HepG2 (cell line): ENCODE measurements around the gene DOHH. TPM values are rescaled to one million over a fixed set of nuclear protein-coding genes. Genes with fewer than 3 reads are reported as not detected.

ENCODE experiments used
- GABPB1 ChIP-seq: IDR thresholded peaks from 2 replicates; pipeline ENCODE4 v1.6.1; 2016; ENCODE audit warnings: mild to moderate bottlenecking, missing genetic modification reagents, moderate library complexity, missing compliant biosample characterization
- HES4 ChIP-seq: sonication (generic); formaldehyde crosslinking; IDR thresholded peaks from 2 replicates; pipeline ENCODE4 v1.9.0; 2021; ENCODE audit warnings: mild to moderate bottlenecking, missing genetic modification reagents, borderline replicate concordance
- HOMEZ ChIP-seq: IDR thresholded peaks from 2 replicates; pipeline ENCODE4 v1.6.1; 2016; ENCODE audit warnings: low read depth
- KDM5B ChIP-seq: sonication (generic); formaldehyde crosslinking; IDR thresholded peaks from 2 replicates; pipeline ENCODE4 v1.4.0; 2020; ENCODE audit warnings: missing genetic modification reagents, mild to moderate bottlenecking, borderline replicate concordance
- PCBP2 ChIP-seq: fragments of 200-400 bp; formaldehyde crosslinking; optimal IDR thresholded peaks from 2 replicates; pipeline ENCODE3; 2018; ENCODE audit warnings: low read length, low read depth; ENCODE audit not compliant: poor library complexity, severe bottlenecking
- RFXAP ChIP-seq: sonication (generic); formaldehyde crosslinking; IDR thresholded peaks from 2 replicates; pipeline ENCODE4 v1.4.0; 2020; ENCODE audit warnings: missing genetic modification reagents, borderline replicate concordance
- SALL2 ChIP-seq: sonication (generic); formaldehyde crosslinking; IDR thresholded peaks from 2 replicates; pipeline ENCODE4 v1.8.1; 2023; ENCODE audit warnings: mild to moderate bottlenecking, missing genetic modification reagents, inconsistent platforms
- SNAPC5 ChIP-seq: sonication (generic); formaldehyde crosslinking; IDR thresholded peaks from 2 replicates; pipeline ENCODE4 v1.8.1; 2023; ENCODE audit warnings: mild to moderate bottlenecking, missing genetic modification reagents, borderline replicate concordance
- TMF1 ChIP-seq: sonication (generic); formaldehyde crosslinking; IDR thresholded peaks from 2 replicates; pipeline ENCODE4 v1.8.1; 2022; ENCODE audit warnings: low read depth, missing genetic modification reagents
- YY1 ChIP-seq: IDR thresholded peaks from 2 replicates; pipeline ENCODE4 v1.6.1; 2011; ENCODE audit warnings: low read length, low read depth, moderate library complexity, mild to moderate bottlenecking; ENCODE audit not compliant: insufficient read depth, insufficient replicate concordance
- ZKSCAN5 ChIP-seq: sonication (generic); formaldehyde crosslinking; IDR thresholded peaks from 2 replicates; pipeline ENCODE4 v1.5.1; 2020; ENCODE audit warnings: mild to moderate bottlenecking, missing genetic modification reagents
- ZNF574 ChIP-seq: sonication (generic); formaldehyde crosslinking; IDR thresholded peaks from 2 replicates; pipeline ENCODE4 v1.4.0; 2020; ENCODE audit warnings: missing genetic modification reagents
- ZNF597 ChIP-seq: sonication (generic); formaldehyde crosslinking; IDR thresholded peaks from 2 replicates; pipeline ENCODE4 v1.5.0; 2020; ENCODE audit warnings: missing genetic modification reagents
- ZNF646 ChIP-seq: sonication (generic); formaldehyde crosslinking; IDR thresholded peaks from 2 replicates; pipeline ENCODE4 v1.9.0; 2021; ENCODE audit warnings: mild to moderate bottlenecking, missing genetic modification reagents
- ZNF879 ChIP-seq: sonication (generic); formaldehyde crosslinking; IDR thresholded peaks from 2 replicates; pipeline ENCODE4 v1.8.1; 2023; ENCODE audit warnings: missing genetic modification reagents
- ZSCAN30 ChIP-seq: sonication (generic); formaldehyde crosslinking; IDR thresholded peaks from 2 replicates; pipeline ENCODE4 v1.5.0; 2020; ENCODE audit warnings: mild to moderate bottlenecking, missing genetic modification reagents
- polyA plus RNA-seq, 8 experiments: library from polyadenylated mRNA; depleted of rRNA in 3 of 8; stranded (reverse) in 7 of 8; unstranded in 1 of 8; fragments of >200 nt; fragmentation: Illumina TruSeq in 4 of 8; extraction: Trizol in 4 of 8; gene quantifications; 2 replicates each; pipeline versions ENCODE4 v1.2.1 to v1.2.3, GENCODE V29; 2011 to 2016; ENCODE audit warnings: low read depth in 4 of 8, missing spikeins in 1 of 8, mixed read lengths in 1 of 8; ENCODE audit not compliant: insufficient read depth in 1 of 8
- total RNA-seq, 5 experiments: library from RNA; depleted of rRNA; stranded (reverse); fragments of >200 nt; fragmentation: Illumina TruSeq; extraction: Trizol; gene quantifications; 2 replicates each; pipeline ENCODE4 v1.2.3, GENCODE V29; 2016; ENCODE audit warnings: low read depth in 1 of 5

The DOHH gene
- total and polyA plus RNA-seq, 2 of the 13 experiments (the other 11 are each of a cell fraction or from before 2014, with no cell fraction given) = 3.5 to 13.7 TPM

GRCh38 chr19:3481241-3482090 lies 19.0 kb downstream of the DOHH start (continued):
- no peak for TF ChIP-seq ZNF646 (CRISPR knock-in tag)
- peak; percentile 97; the same call in 1 of the 2 replicates for TF ChIP-seq KDM5B (CRISPR knock-in tag)
- TF ChIP-seq PCBP2 = no peak
- TF ChIP-seq SNAPC5 (CRISPR knock-in tag) = peak; percentile 50; the same call in 1 of the 2 replicates
- no peak for TF ChIP-seq YY1
- peak; percentile 42; the same call in 1 of the 2 replicates for TF ChIP-seq ZNF574 (CRISPR knock-in tag)
- no peak for TF ChIP-seq RFXAP
- no peak for TF ChIP-seq ZSCAN30 (CRISPR knock-in tag)
- TF ChIP-seq HOMEZ (CRISPR knock-in tag) = no peak
- no peak for TF ChIP-seq ZNF597 (CRISPR knock-in tag)
- TF ChIP-seq SALL2 (CRISPR knock-in tag) = no peak
- TF ChIP-seq GABPB1 (CRISPR knock-in tag) = peak; percentile 62
- no peak for TF ChIP-seq ZKSCAN5 (CRISPR knock-in tag)
- peak; percentile 96 for TF ChIP-seq HES4
- TF ChIP-seq ZNF879 = no peak; the same call in 1 of the 2 replicates
- TF ChIP-seq TMF1 (CRISPR knock-in tag) = peak; percentile 88; the same call in 1 of the 2 replicates
